HG03175 (cell line): ENCODE data around the gene CARTPT.

ENCODE experiments used
- ATAC-seq: cut with Tn5 transposase; IDR thresholded peaks from one replicate; pipeline ENCODE4 v1.9.1; 2021; ENCODE audit warnings: mild to moderate bottlenecking, moderate library complexity; ENCODE audit not compliant: unreplicated experiment

CARTPT gene

DNA sequence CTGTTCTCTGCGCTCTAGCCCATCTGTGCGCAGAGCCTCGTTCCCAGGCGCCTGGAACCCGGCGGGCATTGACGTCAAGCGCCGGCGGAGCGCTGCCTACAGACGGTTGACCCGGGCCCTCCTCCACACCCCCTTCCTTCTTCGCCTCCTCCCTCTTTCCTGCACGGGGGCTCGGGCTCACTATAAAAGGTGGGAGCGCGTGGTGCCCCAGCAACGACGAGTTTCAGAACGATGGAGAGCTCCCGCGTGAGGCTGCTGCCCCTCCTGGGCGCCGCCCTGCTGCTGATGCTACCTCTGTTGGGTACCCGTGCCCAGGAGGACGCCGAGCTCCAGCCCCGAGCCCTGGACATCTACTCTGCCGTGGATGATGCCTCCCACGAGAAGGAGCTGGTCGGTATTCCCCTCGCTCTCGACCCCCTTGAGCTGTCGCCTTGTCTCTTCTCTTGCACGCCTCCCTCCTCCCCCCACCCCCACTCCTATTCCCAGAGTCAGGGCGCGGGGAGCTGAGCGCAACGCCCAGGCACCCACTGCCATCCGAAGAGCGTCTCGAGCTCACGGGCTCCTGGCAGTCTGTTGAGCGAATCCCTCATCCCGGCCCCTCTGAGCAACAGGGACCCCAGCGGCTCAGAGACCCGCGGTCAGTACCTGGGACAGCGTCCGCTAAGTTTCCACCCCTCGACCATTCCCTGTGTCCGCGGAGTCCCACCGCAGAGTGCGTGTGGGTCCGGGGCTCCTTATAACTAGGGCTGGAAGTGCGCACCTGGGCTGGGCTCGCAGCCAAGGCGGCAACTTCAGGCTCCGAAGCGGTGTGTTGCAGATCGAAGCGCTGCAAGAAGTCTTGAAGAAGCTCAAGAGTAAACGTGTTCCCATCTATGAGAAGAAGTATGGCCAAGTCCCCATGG lies at the start of gene CARTPT:
CARTPT (plus strand) TSS at position 213 of the 902 bp plus-strand sequence; CDS start at position 232, 19 bp downstream.
- ATAC-seq: no peak

DNA sequence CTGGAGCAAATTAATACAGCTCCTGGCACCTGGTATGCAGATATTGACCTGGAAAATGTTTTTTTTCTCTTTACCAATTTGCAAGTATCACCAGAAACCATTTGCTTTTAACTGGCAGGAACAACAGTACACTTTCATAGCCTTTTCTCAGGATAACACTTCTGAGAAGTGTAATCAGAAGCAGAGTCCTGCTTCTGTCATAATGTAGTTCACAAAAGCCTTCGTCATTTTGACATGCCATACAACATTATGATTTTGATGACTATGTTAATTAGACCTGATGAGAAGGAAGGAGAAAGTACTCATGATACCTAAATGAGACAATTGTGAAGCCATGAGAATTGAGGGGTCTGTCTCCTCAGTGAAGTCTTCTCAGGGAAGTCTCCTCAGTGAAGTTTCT lies 41.1 kb upstream of the CARTPT start:
- ATAC-seq: no peak

DNA sequence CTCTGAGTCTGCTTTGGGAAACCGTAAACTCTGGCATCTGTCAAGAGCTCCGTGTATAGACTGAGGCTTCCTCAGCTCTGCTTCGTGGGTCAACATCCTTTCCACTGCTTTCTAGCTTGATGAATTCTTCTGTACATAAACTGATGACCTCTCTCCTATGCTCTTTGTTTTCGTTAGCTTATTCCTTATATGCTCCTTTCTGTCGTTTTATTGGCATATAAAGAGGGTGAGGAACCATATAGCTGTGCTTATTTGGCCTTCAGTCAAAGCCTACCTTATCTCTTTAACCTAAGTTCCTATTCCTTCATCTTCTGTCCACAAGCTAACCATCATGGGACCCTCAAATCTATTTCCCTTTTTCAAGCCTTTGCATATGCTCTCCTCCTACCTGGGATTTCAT lies 39.4 kb upstream of the CARTPT start:
- ATAC-seq: no peak

DNA sequence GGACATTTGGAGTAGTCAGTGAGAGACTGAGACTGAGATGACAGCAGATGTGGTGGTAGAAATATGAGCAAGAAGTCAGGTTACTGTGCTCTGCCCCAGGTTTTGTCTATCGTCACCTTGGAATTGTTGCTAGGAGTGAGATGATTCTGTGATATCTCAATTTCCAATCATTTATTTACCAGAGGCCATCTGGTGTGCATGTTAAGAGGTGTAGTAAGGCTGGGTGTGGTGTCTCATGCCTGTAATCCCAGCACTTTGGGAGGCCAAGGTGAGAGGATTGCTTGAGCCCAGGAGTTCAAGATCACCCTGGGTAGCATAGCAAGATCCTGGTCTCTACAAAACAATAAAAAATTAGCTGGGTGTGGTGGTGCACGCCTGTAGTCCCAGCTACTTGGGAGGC lies 38.6 kb upstream of the CARTPT start:
- no peak for ATAC-seq

DNA sequence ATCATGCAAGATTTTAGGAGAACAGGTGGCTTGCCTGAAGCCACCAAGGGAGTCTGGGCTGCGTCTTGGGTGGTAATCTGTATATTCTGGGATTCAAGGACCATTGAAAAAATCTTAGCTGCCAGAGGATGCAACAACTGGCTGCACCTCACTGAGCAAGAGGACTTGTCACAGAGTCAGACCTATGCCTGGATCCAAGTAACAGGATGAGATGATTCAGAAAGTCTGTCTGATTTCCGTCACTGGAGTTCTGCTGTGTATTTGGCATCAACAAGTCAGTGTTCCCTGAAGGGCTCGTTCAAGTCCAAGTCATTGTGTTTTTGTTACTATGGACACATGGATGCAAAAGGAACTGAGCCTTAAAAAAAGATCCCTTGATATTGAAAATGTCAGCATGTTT lies 37.8 kb upstream of the CARTPT start:
- ATAC-seq: no peak

DNA sequence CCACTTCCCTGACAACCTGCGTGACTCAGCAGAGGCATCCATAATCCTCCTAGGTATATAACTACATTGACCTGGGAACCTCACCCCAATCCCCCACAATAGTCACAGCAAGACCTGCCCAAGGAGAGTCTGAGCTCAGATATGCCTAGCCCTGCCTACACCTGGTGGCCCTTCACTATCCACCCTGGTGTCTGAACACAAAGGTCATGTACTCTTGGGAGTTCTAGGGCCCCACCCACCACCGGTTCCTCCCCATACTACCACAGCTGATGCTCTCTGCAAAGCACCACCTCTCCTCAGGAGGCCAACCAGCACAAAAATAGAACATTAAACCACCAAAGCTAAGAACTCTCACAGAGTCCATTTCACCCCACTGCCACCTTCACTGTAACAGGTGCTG lies 34.8 kb upstream of the CARTPT start:
- no peak for ATAC-seq

DNA sequence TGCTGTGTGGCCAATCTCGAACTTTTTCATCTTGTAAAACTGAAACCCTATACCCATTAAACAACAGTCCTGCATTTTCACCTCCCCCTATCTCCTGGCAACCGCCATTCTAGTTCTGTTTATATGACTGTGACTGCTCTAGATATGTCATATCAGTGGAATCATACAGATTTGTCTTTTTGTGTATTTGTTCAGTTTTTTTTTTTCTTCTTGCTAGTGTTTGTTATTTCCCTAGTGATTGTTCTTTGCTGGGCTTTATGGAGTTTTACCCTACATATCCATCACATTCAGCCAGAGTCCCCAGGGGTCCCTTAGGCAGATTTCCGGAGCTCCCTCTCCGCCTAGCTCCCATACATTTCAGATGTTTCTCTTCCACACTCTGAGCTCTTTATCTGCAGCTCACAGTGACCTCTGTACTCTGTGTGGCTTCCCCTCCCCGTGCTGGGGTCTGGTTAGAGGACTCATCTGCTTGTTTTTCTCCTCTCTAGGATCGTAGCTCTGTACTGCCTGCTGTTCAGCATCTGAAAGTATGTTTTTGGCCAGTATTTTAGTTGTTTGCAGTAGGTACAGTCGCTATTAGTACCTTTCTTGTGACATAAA lies 25.1 kb upstream of the CARTPT start:
- no peak for ATAC-seq

DNA sequence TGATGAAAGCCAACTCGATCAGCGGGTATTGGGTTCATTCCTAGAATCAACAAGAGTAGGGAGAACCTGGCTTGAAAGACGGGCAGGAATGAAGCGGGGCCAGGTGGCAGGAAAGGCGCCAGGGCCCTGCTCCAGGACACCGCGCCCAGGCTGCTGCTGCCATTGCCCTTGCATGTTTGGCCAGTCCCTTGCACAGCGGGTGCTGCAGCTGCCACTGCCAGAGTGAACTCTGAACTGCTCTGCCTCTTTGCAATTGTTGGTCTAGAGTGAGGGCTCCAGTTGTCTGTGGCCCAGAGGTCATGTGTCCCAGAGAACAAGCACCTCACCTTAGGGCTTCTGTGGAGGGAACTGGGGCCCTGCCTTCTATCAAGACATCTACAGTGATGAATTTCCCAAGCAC lies 24.0 kb upstream of the CARTPT start:
- ATAC-seq: no peak

DNA sequence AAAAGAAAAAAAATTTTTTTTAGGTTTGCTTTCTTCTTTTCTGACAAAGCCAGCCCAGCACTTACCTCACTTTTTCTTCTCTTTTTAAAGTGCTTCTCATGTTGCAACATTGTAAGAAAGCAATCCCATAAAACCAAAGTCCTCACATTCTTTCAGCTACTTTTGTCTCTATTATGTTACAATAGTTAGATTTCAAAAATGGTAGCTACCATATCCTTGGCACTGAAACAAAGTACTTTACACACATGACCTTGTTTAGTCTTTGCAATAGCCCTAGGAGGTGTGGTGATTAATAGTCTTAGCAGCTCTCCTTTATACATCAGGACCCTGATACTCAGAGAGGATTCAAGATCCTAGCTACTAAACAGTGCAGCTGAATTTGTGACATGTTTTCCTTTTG lies 23.5 kb upstream of the CARTPT start:
- ATAC-seq: no peak

DNA sequence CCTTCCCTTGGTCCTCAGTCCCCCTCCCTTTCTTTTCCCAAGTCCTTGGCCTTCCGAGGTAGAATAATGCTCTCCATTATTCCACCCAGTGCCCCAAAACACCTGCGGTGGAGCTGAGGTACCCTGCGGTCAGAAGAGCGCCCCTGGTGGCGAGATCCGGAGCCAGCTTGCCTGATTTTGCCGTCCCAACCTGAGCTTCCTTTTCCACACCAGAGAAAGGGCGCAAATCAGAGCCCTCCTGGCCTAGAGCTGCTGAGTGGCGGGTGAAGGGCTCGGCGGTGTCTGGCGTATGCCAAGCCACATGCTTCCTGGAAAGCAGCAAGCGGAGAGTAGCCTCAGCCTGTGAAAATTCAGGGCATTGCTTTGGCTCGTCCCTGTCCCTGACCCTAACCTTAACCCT lies 21.1 kb upstream of the CARTPT start:
- no peak for ATAC-seq

DNA sequence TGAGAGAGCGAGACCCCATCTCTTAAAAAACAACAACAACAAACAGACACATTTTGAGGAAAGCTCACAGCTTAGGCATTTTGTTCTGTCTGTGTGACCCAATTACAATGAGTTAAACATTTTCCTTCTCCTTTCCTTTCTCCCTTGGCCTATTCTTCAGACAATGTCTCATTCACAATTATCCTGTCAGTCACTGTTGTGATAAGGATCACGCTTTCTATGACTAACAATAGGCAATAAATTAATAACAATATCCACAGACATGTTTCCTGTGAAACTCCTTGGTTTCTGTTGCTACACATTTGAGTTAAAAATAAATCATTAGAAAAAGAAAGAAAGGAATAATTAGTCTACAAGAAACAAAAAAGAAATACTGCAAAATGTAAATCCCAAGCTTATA lies 19.8 kb upstream of the CARTPT start:
- ATAC-seq: no peak

DNA sequence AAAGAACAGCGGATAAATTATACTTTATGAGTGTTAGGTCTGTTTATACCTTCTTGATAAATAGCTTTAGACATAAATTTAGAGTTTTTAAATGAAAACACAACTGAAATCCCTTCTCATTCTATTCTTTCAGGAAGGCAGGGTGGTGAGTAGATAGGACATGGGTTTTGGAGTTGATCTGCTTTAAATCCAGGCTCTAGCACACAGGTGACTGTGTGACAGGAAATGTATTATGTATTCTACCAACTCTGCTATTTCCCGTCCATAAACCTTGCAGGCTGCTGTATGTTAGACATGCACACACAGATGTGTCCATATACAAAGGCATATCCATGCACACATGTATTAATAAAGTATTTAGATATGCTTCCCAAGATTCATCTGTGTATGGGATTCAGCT lies 19.3 kb upstream of the CARTPT start:
- ATAC-seq: no peak

DNA sequence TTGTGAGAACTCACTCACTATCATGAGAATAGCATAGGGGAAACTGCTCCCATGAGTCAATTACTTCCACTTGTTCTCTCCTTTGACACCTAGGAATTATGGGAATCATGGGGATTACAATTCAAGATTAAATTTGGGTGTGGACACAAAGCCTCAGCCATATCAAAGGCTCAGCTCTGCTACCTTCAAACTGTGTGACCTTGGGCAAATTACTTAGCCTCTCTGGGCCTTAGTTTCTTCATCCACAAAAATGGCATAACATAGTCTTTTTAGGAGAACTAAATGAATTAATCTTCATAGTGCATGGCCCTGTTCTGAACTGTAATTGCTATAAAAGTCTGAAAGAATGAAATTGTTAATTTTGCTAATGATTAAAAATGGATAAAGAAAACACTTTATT lies 18.3 kb upstream of the CARTPT start:
- no peak for ATAC-seq

DNA sequence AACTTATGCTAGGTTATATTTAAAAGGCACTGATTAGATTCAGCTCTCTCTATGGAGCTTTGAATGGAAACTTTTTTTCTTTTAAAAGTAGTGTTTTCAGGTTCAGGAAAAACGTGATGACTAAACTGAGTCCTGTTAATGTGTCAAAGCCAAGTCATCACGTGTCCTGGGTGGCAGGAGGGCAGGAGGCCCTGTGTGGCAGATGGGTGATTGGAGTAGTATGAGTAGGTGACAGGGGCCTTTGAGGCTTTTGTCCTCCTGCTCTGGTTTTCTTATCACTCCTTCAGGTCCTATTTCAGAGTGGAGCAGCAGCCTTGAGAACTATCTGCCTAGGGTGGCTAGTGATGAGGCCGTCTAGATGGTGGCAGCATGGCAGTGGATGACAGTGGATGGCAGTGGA lies 17.7 kb upstream of the CARTPT start:
- no peak for ATAC-seq

DNA sequence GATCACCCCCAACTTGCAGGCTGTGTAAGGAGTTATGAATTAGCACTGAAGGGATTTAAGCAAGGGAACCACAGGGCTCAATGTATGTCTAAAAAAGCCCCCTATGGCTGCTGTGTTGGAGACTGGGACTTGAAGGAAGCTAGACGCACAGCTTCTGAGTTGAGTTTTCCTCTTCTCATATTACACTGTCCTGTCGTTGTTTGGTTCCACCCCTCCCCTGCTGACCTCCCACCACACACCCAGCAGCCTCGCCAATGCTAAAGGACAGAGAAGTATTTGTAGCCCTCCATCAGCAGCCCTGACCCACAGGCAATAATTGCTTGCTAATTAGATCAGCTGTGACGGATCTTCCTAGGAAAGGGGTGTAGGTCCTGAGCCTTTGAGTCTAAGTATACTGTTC lies 15.1 kb upstream of the CARTPT start:
- no peak for ATAC-seq

DNA sequence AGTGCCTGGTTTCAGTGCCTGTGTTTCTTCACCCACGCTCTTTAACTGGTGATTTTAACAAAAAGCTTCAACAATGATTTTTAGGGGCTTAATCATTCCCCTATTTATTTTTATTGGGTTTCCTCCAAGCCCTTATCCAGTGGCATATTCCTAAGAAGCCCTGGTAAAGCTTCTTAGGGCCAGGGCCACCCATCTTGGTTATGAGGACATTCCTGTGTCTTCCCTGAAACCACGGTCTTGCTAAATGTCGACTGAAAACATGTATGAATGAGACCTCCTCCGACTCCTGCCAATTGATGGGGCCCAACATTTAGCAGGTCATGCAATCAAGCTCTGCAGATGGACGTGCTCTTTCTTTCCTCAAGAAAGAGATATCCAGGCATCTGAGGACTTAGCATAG lies 13.7 kb upstream of the CARTPT start:
- ATAC-seq: no peak

DNA sequence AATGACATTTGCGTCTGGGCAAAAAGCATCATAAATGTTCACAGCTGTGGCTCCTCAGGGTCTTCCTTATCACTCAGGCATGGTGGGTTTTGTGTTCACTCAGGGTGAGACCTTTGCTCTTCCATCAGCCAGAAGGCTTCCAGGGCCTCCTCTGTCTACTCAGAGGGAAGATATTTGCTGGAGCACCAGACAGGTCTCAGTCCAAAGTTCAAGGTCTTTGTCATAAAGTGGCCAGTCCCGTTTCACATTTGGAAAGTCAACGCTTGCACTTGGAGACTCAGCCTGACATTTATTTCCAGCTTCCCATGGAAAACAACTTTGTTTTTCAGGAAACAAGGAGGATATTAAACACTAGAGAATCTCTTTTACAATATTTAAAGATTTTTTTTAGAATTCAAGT lies 12.2 kb upstream of the CARTPT start:
- ATAC-seq: no peak

DNA sequence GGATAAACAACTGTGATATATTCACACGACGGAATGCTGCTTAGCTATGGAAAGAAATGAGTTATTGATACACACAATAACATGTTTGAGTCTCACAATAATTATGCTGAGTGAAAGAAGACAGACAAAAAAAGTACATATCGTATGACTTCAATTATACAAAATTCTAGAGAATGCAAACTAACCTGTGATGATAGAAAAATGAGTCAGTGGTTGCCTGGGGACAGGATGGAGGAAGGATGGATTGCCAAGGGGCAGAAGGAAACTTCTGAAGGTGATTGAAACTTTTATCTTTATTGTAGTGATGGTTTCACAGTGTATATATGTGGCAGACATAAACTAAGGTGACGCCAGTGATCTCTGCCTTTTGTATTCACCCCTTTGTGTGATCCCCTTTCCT lies 7.5 kb upstream of the CARTPT start:
- no peak for ATAC-seq

DNA sequence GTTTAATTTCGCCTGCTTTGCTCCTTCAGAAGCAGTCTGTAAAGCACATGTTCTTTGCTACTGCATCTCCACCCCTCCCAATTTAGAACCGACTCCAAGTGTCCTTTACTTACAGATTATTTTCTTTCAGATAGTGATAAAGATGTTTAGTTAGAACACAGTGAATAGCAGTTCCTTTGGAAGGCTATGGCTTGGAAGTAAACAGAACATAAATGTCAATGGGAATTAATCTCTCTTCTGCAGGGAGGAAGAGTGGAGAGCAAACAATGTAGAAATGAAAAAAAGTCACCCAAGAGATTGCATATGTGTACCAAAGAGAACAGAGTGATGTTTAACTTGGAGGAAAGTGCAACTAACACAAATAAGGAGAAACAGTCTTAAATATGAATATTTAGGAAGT lies 4.2 kb upstream of the CARTPT start:
- ATAC-seq: no peak

DNA sequence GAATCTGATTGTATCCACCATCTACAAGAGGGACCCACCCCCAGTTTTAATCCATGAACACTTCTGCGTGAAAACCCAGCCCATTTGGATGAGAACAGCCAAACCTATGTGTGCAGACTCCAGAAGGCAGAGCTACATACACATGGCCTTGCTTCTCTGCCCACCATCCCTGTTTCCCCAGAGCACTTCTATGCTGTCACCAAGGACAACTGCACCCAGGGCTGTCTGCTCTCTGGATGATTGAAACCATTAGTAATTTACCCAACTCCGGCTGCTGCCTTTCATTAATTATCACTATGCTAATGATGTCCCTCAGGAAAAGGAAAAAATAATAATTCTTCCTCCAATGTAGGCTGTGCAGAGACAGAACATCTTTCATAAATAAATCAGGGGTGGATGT lies 8.9 kb downstream of the CARTPT start:
- ATAC-seq: no peak

DNA sequence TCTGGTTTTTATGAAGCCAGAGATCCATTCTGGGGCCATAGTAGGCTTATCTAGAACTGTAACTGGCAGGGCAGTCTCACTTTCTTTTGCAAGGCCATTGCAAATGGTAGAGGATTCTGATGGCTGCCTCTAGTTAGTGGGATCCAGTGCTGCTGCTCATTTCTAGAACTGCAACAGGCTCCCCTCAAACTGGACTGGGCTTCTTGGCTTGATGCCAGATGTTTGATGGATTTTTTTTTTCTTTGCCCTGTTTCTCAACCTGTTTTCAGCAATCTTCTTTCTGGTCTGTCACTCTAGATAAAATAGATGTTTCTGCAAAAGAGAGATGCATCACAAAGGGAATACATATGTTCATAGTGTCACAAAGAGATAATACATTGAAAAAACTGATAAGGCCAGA lies 11.9 kb downstream of the CARTPT start:
- no peak for ATAC-seq

DNA sequence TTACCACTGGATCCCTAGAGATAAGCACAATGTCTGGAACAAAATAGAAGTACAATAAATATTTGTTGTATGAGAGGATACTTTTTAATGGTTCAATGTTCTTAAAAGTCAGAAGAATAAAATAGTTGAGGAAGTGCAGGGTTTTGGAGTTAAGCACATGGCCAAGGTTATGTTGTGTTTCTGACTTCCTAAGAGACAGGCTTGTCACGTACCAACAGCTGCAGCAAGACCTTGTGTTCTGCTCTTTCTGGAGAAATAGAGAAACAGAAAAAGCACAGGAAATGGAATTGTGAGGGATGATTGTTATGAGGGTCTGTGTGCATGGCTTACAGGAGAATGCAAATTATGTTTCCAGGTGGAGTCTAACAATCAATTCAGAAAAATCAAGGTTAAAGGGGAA lies 12.9 kb downstream of the CARTPT start:
- no peak for ATAC-seq

DNA sequence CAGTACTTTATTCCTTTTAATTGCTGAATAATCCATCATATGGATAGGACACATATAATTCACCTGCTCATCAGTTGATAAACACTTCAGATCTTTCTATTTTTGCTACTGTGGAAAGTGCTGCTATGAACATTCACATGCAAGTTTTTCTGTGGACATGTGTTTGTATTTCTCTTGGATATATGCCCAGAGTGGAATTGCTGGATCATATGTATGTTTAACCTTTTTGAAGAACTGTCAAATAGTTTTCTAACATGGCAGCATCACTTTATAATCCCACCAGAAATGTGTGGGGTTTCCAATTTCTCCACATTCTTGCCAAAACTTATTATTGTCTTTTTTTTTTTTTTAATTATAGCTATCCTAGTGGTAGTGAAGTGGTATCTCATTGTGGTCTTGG lies 15.1 kb downstream of the CARTPT start:
- ATAC-seq: no peak
